ENCODE measurements around the gene HMCES.
"Not testable (repeated sequence)": the region's sequence is repeated elsewhere in the genome, so short reads cannot be mapped to it uniquely, and the experiment has no call there.

The HMCES gene

GRCh38 chr3:129320825-129321487 is 42.3 kb downstream of the HMCES start:
- DNase-seq (ENCODE audit: low read depth in 2 of 2): no peak

DNA sequence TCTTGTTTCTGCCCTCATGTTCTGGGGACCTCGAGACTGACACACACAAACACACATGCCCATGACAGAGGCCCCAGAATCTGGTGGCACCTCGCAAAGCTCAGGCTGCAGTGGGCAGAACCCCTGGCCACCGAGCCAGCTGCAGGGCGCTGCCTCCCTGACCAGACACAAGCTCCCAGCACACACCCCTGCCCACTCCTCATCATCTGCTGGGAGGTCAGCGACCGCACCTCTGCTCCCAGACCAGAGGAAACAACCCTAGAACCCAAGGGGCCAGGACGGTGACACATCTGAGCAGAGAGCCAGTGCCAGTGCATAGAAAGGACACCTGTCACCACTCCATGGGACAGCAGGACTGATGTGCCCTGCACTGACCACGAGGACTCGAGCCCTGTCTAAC is 43.2 kb downstream of the HMCES start:
- no peak for DNase-seq (ENCODE audit: low read depth in 2 of 2)

GRCh38 chr3:129323651-129324294 is 45.1 kb downstream of the HMCES start:
- DNase-seq (ENCODE audit: low read depth in 2 of 2): no peak

DNA sequence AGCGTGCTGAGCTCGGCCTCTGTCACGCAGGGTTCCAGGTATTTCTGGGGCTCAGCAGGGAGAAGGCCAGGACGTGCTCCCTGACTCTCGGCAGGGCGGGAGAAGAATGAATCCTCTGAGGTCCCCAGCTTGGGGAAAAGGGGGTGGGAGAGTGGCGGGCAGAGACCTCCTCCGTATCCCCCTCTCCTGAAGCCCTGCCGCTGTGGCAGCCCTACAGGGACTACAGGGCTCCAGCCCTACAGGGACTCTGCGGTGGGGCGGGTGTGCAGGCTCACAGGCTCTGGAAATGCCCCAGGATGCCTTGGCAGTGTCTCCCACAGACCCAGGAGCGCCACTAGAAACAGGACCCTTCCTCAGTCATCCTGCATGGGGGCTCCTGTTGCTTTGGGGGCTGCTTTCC is 46.2 kb downstream of the HMCES start:
- no peak for DNase-seq (ENCODE audit: low read depth in 2 of 2)

GRCh38 chr3:129325383-129325782 is 46.7 kb downstream of the HMCES start:
- DNase-seq (ENCODE audit: low read depth in 2 of 2): no peak

- DNase-seq (ENCODE audit: low read depth in 2 of 2): no peak
Observed at GRCh38 chr3:129326138-129326537, 47.5 kb downstream of the HMCES start.

DNA sequence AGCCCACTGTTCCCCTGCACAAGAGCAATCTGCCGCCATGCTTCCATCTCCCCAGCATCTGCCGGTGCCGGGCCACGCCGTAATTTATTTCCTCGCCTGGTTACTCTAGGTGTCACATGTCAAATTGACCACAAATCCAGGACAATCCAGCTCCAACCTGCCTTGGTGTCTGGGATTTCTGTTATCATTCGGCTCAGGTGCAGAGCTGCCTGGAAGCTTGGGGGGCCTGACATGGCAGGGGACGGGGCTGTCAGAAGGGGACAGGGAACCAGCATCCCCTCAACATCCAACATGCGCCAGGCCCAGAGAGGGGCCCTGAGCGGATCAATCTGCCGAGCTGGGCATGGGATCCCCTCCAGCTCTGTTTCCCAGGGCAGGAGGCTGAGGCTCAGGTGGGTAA is 47.9 kb downstream of the HMCES start:
- DNase-seq (ENCODE audit: low read depth in 2 of 2): no peak

- no peak for DNase-seq (ENCODE audit: low read depth in 2 of 2)
Observed at GRCh38 chr3:129327510-129327909, 48.8 kb downstream of the HMCES start.

- DNase-seq (ENCODE audit: low read depth in 2 of 2): no peak
Observed at GRCh38 chr3:129329858-129330257, 51.2 kb downstream of the HMCES start.

DNA sequence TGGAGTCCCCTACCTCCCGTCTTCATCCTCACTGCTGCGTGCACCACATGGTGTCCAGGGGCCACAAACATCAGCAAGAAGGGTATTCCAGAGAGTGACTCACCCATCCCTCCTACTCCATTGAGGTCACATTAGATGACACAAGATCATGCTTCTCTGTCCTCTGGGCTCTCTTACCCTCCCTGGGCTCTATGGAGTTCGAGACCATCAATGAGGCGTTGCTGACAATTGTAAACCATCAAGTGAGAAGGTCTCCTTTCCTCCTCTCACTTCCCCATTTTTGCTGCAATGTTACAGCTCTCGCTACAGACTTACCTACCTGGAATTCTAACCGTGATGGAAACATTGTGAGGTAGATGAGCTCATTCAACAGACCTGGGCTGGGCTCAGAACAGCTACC is 51.7 kb downstream of the HMCES start:
- no peak for DNase-seq (ENCODE audit: low read depth in 2 of 2)

DNA sequence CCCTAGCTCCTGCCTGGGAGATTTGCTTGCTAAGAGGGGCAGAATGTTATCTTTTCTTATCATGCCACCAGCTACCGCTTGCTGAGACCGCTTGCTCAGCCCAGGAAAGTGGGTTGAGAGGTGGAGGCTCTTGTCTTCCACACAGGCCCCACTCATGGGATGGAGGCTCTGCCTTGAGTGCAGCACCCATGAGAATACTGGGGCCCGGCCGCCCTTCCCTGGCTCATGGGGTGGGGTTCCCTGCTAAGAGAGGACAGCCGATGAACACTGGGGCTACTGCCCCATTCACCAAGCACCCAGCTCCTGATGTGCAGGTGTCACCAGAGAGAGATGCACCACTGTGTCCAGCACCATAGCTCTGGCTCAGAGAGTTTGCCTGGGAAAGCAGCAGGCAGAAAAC is 55.2 kb downstream of the HMCES start:
- no peak for DNase-seq (ENCODE audit: low read depth in 2 of 2)

- no peak for DNase-seq (ENCODE audit: low read depth in 2 of 2)
Observed at GRCh38 chr3:129336093-129336706, 57.5 kb downstream of the HMCES start.

- DNase-seq (ENCODE audit: low read depth in 2 of 2): not testable (repeated sequence)
Observed at GRCh38 chr3:129337719-129338118, 59.0 kb downstream of the HMCES start.

DNA sequence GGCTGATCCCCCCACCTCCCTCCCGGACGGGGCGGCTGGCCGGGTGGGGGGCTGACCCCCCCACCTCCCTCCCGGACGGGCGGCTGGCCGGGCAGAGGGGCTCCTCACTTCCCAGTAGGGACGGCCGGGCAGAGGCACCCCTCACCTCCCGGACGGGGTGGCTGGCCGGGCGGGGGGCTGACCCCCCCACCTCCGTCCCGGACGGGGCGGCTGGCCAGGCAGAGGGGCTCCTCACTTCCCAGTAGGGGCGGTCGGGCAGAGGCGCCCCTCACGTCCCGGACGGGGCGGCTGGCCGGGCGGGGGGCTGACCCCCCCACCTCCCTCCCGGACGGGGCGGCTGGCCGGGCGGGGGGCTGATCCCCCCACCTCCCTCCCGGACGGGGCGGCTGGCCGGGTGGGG is 60.5 kb downstream of the HMCES start:
- not testable (repeated sequence) for DNase-seq (ENCODE audit: low read depth in 2 of 2)

GRCh38 chr3:129339833-129340232 is 61.2 kb downstream of the HMCES start:
- DNase-seq (ENCODE audit: low read depth in 2 of 2): not testable (repeated sequence)

- DNase-seq (ENCODE audit: low read depth in 2 of 2): no peak
Observed at GRCh38 chr3:129341331-129342141, 62.9 kb downstream of the HMCES start.

- no peak for DNase-seq (ENCODE audit: low read depth in 2 of 2)
Observed at GRCh38 chr3:129343643-129344360, 65.1 kb downstream of the HMCES start.

- DNase-seq (ENCODE audit: low read depth in 2 of 2): no peak
Observed at GRCh38 chr3:129344540-129345220, 66.0 kb downstream of the HMCES start.

- no peak for DNase-seq (ENCODE audit: low read depth in 2 of 2)
Observed at GRCh38 chr3:129345281-129345680, 66.6 kb downstream of the HMCES start.

DNA sequence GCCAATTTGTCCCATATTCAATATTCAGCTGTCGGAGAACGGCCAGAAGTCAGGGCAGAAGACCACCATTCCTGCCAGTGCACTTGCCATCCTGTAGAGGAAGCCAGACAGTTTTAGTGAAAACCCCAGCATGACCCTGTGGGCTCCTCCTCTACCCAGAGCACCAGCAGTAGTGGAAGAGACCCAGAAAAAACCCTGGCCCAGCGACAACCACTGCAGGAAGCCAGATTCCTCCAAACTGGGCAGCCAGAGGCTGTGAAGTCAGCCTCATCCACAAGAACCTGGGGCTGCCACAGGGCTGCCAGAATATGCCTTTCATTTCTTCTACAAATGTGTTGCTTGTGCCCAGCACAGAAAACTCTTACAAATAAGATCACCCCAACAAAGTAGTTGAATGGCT is 67.3 kb downstream of the HMCES start:
- DNase-seq (ENCODE audit: low read depth in 2 of 2): no peak
